H1 (cell line): ENCODE measurements around the gene PRR33. TPM values are rescaled to one million over a fixed set of nuclear protein-coding genes. Genes with fewer than 3 reads are reported as not detected.

Source experiments
- CHD1 ChIP-seq: IDR thresholded peaks from 2 replicates; pipeline ENCODE4 v1.6.1; 2012; ENCODE audit warnings: low read depth, low read length, improper control_type of control experiment
- RXRA ChIP-seq: IDR thresholded peaks from 2 replicates; pipeline ENCODE4 v1.6.1; 2011; ENCODE audit warnings: low read depth, mild to moderate bottlenecking, low read length, moderate library complexity; ENCODE audit not compliant: insufficient read depth
- polyA plus RNA-seq, 7 experiments: library from polyadenylated mRNA; depleted of rRNA in 3 of 7; stranded (reverse) in 5 of 7; unstranded in 2 of 7; fragments of >200 nt in 5 of 7; fragments of 200-250 nt in 2 of 7; gene quantifications; 1 replicate in 5 of 7; 2 replicates in 1 of 7; 4 replicates in 1 of 7; pipeline versions ENCODE4 v1.2.1 to v1.2.3, GENCODE V29; 2011 to 2013; ENCODE audit warnings: missing spikeins in 2 of 7, mixed read lengths in 2 of 7
- total RNA-seq: library from RNA; stranded (reverse); fragmentation: NEBNext Ultra II Directional; extraction: Animal tissue kit (Norgen Biotek cat#: 25700); gene quantifications from 2 replicates; pipeline ENCODE4 v1.2.1, GENCODE V29; 2021
- TF ChIP-seq, protein P1 (sequence below): IDR thresholded peaks from 2 replicates; pipeline ENCODE4 v1.6.1; 2012; ENCODE audit warnings: low read length, inconsistent platforms

The PRR33 gene
- total and polyA plus RNA-seq, 2 of the 8 experiments (the other 6 are each of a cell fraction or from before 2014, with no cell fraction given), result 0.02 TPM; not detected in 1

DNA sequence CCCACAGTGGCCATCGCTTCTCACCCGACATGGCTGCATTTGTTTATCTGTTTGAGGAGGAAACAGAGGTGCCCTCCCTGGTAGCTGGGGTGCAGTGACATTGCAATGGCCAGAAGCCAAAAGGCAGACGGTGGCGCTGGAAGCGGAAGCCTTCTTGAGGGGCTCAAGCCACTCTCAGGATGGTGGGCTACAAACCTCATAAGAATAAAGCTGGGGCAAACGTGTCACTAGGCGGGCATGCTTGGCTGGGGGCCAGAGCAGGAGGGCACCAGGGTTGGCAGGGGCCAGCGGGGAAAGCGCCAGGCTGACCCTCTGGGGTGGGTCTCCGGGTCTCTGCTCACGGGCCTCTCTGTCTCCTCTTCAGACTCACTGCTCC lies 40.4 kb upstream of the PRR33 start (continued):
- TF ChIP-seq, protein P1, sequence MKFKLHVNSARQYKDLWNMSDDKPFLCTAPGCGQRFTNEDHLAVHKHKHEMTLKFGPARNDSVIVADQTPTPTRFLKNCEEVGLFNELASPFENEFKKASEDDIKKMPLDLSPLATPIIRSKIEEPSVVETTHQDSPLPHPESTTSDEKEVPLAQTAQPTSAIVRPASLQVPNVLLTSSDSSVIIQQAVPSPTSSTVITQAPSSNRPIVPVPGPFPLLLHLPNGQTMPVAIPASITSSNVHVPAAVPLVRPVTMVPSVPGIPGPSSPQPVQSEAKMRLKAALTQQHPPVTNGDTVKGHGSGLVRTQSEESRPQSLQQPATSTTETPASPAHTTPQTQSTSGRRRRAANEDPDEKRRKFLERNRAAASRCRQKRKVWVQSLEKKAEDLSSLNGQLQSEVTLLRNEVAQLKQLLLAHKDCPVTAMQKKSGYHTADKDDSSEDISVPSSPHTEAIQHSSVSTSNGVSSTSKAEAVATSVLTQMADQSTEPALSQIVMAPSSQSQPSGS, result no peak
- no peak for TF ChIP-seq CHD1
- TF ChIP-seq RXRA, result no peak
